ENCODE data around the gene RHOJ. TPM values are rescaled to one million over a fixed set of nuclear protein-coding genes. Genes with fewer than 3 reads are reported as not detected.

Gene RHOJ
- total RNA-seq, 1 experiment from 2014 or later: not detected

DNA sequence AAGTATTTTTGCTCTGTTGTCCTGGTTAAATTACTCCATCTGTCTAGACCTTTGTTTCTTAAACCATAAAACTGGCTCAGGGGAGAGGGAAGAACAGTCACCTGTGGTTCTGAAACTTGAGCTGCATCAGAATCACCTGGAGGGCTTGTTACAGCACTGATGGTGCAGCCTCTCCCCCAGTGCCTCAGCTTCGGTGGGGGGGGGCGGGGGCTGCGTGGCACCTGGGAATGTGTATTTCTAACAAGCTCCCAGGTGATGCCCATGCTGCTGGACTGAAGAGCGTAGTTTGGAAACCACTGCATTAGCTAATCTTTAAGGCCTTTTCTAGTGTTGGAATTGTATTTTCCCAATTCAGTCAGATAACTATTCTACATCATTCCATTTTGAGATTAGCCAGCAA is 71.8 kb downstream of the RHOJ start:
- ATAC-seq (no peak), DNase-seq (ENCODE audit: low read depth, low spot score) (no peak)
- CTCF ChIA-PET: interaction anchor here (0.7 to 1.0 kb wide), 3 partner anchors 102 to 1097 kb away, joined by 3 to 5 read pairs (median 3); no protein-coding TSS in a partner anchor
- no peaks in the 10 kb centered on the region for H3K79me2 ChIP-seq (ENCODE audit: insufficient read depth, low read length)
- H3K9me3 ChIP-seq (ENCODE audit: control insufficient read depth in 1 of 2, insufficient read depth in 1 of 2, low read depth in 1 of 2, low read length in 2 of 2): no peaks in the 10 kb centered on the region
- no peak for TF ChIP-seq CEBPB (IDR thresholded peaks at IDR 0.05; ENCODE audit: low read depth)
- no peak for TF ChIP-seq FOSL1 (IDR thresholded peaks at IDR 0.05; ENCODE audit: low read depth)
- no peak for TF ChIP-seq REST (IDR thresholded peaks at IDR 0.05; ENCODE audit: low read depth)
- TF ChIP-seq ZFX (IDR thresholded peaks at IDR 0.05): no peak
- no peak for TF ChIP-seq EGR1 (IDR thresholded peaks at IDR 0.05; ENCODE audit: low read depth)
- no peak overlapping the region for H2AFZ ChIP-seq (ENCODE audit: low read depth, low read length, poor library complexity, severe bottlenecking)
- H3K9ac ChIP-seq (ENCODE audit: low read length): no peak overlapping the region
- H3K9me2 ChIP-seq (ENCODE audit: insufficient read depth): no peaks in the 10 kb centered on the region
- no peak overlapping the region for H3K27ac ChIP-seq (ENCODE audit: low read depth, low read length)
- no peak overlapping the region for H3K4me3 ChIP-seq (replicated peaks in 1 of 2; ENCODE audit: low read depth in 1 of 2, low read length in 2 of 2)
- H3K27me3 ChIP-seq (ENCODE audit: insufficient read depth, low read length): peaks cover 8% of the 10 kb centered on the region
- POLR2A ChIA-PET: no interaction called here
- no peaks in the 10 kb centered on the region for H4K20me1 ChIP-seq (ENCODE audit: insufficient read depth)
- intact Hi-C loops (cut with micrococcal nuclease): loop anchor here (1.0 to 10.0 kb wide), 4 partner anchors 101 to 1381 kb away; no protein-coding TSS in a partner anchor
- H3K36me3 ChIP-seq (ENCODE audit: control insufficient read depth in 1 of 2, insufficient read depth in 2 of 2, low read length in 2 of 2): no peaks in the 10 kb centered on the region
- RAD21 ChIA-PET (ENCODE audit: low non-redundant PET in 1 of 2, low total read pairs in 2 of 2, uncharacterized antibody in 2 of 2, unreplicated experiment in 2 of 2): no interaction called here
- BruUV-seq (replicated peaks): no TSS peak
- no peak overlapping the region for H3K4me2 ChIP-seq (ENCODE audit: low read length)
- H3K4me1 ChIP-seq (ENCODE audit: control insufficient read depth in 1 of 2, insufficient read depth in 2 of 2, low read length in 2 of 2): no peaks in the 10 kb centered on the region
